Erythroblast (primary cell): ENCODE measurements around the gene BAX.

Experiments used
- DNase-seq, 2 experiments: peaks; one replicate each; lab custom pipeline; 2025; lab: John Stamatoyannopoulos, UW
- GATA1 ChIP-seq: IDR thresholded peaks from 2 replicates; pipeline ENCODE4 v1.6.1; 2011; ENCODE audit warnings: low read depth, mild to moderate bottlenecking, control low read depth, low read length, moderate library complexity
- POLR2A ChIP-seq: IDR thresholded peaks from 2 replicates; pipeline ENCODE4 v1.6.1; 2011; ENCODE audit warnings: mild to moderate bottlenecking, low read length

Gene BAX

DNA sequence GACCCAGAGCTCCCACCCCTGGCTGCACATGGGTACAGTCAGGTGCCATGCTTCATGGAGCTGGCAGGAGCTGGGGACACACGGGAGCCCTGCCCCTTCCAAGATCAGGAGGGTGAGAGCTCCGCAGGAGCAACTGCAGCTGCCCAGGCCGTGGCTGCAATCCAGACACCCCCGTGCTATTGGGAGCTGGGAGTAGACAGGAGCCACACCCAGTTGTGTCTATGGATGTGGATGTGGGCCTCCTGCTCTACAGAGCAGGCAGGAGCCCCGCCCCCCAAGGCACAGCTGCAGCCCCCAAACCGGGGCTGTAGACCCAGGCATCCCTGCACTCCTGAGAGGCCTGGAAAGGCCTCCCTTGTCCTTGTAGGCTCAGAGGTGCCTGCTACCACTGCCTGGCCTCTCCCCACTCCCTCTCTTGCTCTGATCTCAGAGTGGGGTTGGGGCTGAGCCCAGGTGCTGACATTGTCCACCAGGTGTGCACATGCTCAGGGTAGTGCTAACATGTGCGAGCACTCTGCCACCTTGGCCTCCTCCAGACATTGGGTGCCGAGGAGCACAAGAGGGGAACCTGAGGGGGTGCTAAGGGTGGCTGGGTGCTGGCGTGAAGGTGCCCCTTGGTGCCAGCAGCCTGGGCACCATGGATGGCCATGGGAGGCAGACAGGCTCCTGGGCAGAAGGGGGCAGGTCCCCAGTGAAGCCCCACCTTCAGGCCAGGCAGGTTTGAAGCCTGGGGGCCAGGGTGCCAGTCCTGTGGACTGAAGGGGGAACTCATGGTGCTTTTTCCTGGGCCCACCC is 8.0 kb upstream of the BAX start:
- no peak for TF ChIP-seq GATA1
- no peak for TF ChIP-seq POLR2A
- no peak for DNase-seq

DNA sequence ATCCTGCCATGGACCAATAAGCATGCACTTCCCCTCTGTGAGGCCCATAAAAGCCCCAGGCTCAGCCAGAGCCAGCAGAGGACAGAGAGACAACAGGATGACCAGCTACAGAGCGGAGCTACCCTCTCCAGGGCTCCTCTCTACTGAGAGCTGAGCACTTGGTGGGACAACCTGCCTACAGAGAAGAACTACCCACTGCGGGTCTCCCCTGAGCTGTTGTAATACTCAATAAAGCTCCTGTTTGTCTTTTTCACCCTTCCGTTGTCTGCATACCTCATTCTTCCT is 7.5 kb upstream of the BAX start:
- TF ChIP-seq POLR2A: no peak
- no peak for TF ChIP-seq GATA1

DNA sequence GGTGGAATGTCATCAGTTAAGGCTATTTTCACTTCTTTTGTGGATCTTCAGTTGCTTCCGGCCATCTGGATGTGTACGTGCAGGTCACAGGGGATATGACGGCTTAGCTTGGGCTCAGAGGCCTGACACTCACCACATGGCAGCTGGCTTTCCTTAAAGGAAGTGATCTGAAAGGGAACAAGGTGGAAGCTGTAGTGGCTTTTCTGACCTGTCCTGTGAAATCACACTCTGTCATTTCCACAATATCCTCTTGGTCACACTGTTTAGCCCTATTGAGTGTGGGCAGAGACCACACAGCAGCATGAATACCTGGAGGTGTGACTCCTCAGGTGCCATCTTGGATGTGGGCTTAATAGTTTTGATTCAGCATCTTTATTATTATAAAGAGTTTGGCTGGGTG is 4.5 kb upstream of the BAX start:
- TF ChIP-seq POLR2A (no peak), GATA1 (no peak)
- DNase-seq: no peak

More for the DNA sequence above, 7.5 kb upstream of the BAX start:
- DNase-seq: no peak

DNA sequence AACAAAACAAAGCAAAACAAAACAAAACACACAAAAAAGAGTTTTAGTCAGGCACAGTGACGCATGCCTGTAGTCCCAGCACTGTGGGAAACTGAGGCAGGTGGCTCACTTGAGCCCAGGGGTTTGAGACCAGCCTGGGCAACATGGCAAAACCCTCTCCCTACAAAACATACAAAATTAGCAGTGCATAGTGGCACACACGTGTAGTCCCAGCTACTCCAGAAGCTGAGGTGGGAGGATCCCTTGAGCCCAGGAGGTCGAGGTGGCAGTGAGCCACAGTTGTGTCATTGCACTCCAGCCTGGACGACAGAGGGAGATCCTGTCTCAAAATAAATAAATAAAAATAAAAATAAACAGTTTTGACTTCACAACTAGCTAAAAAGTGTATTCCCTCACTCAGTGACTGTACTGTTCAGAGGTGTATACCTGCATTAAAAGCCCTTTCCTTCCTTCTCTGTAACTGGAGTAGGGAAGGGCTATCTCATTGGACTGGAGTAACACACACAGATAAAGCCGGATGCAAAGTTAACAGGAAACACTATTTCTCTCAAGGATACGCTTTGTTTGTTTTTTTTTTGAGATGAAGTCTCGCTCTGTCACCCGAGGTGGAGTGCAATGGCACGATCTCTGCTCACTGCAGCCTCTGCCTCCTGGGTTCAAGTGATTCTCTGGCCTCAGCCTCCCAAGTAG is 3.7 kb upstream of the BAX start:
- no peak for DNase-seq
- no peak for TF ChIP-seq POLR2A
- TF ChIP-seq GATA1: no peak

DNA sequence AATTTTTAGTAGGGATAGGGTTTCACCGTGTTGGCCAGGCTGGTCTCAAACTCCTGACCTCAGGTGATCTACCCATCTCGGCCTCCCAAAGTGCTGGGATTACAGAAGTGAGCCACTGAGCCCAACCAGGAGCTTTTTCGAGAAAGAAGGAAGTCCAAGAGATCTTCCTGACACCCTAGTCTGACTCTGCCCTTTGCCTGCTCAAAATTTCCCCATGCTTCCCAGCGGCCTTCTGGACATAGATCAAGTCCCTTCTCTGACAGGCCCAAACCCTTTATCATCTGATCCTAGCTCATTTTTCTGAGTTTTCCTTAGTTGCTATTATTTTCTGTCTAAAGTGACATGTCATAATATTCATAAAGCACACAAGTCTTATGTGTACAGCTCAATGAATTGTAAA is 1.5 kb upstream of the BAX start:
- no peak for DNase-seq
- no peak for TF ChIP-seq POLR2A
- no peak for TF ChIP-seq GATA1

DNA sequence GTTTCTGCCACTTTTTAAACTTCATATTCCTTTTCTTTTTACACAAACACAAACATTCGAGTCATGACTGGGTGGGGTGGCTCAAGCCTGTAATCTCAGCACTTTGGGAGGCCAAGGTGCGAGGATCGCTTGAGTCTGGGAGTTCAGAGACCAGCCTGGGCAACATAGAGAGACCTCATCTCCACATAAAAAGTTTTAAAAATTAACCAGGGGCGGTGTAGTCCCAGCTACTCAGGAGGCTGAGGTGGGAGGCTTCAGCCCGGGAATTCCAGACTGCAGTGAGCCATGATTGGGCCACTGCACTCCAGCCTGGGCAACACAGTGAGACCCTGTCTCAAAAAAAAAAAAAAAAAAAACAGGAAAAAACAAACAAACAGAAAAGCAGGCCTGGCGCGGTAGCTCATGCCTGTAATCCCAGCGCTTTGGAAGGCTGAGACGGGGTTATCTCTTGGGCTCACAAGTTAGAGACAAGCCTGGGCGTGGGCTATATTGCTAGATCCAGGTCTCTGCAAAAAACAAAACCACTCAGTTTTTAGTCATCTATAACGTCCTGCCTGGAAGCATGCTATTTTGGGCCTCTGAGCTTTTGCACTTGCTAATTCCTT is 583 bp upstream of the BAX start:
- DNase-seq: peak in 1 of 2 experiments; percentile 63
- no peak for TF ChIP-seq POLR2A
- no peak for TF ChIP-seq GATA1

DNA sequence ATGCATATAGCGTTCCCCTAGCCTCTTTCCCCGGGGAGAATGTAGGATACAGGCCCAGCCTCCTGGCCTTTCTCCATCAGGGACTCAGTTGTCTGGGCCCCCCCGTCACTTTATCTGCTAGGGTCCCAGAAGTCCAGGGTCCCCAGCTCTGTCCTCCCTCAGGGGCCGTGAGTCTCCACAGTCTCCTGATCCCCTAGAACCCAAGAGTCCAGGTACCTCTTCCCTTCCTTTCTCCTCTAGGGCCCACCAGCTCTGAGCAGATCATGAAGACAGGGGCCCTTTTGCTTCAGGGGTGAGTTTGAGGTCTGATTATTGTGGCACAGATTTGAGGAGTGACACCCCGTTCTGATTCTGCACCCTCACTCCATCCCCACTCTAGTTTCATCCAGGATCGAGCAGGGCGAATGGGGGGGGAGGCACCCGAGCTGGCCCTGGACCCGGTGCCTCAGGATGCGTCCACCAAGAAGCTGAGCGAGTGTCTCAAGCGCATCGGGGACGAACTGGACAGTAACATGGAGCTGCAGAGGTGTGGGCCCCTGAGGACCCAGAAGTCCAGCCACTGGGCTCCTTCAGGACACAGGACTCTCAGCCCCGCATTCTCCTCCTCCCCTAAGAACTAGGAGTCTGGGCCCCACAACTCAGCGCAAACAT is 758 bp downstream of the BAX start:
- DNase-seq: no peak
- TF ChIP-seq POLR2A (no peak), GATA1 (no peak)

DNA sequence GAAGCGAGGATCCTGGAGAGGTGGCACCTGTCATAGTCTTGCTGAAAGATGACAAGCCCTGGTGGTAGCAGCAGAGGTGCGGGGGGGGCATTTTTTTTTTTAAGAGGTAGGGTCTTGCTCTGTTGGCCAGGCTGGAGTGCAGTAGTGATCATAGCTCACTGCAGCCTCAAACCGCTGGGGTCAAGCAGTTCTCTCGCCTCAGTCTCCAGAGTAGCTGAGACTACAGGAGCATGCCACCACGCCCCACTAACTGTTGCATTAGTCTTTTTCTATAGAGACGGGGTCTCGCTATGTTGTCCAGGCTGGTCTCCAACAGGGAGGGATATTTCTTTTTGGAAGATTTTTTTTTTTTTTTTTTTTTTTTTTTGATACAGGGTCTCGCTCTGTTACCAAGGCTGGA is 3.3 kb downstream of the BAX start:
- TF ChIP-seq POLR2A: no peak
- TF ChIP-seq GATA1: no peak
- no peak for DNase-seq

DNA sequence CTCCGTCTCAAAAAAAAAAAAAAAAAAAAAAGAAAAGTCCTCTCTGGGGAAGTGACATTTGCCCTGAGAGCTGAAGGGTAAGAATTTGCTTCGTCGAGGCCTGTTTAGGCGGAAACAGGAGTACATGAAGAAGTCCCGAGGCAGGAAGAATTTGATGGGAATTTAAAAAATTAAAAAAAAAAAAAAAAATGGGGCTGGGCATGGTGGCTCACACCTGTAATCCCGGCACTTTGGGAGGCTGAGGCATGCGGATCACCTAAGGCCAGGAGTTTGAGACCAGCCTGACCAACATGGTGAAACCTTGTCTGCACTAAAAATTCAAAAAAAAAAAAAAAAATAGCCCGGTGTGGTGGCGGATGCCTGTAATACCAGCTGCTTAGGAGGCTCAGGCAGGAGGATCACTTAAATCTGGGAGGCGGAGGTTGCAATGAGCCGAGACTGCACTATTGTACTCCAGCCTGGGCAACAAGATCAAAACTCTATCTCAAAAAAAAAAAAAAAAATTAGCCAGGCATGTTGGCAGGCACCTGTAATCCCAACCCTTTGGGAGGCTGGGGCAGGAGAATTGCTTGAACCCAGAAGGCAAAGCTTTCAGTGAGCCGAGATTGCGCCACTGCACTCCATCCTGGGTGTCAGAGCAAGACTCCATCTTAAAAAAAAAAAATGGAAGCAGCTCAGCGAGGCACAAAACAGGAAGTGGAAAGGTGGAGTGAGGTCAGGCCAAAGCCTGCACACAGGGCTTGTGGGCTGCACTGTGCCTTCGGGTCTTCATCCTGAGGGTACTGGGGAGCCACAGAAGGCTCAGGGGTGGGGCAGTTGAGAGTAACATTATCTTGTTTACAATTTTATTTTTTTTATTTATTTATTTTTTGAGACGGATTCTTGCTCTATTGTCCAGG is 4.9 kb downstream of the BAX start:
- TF ChIP-seq POLR2A (peak; percentile 0), GATA1 (no peak)
- DNase-seq: no peak

DNA sequence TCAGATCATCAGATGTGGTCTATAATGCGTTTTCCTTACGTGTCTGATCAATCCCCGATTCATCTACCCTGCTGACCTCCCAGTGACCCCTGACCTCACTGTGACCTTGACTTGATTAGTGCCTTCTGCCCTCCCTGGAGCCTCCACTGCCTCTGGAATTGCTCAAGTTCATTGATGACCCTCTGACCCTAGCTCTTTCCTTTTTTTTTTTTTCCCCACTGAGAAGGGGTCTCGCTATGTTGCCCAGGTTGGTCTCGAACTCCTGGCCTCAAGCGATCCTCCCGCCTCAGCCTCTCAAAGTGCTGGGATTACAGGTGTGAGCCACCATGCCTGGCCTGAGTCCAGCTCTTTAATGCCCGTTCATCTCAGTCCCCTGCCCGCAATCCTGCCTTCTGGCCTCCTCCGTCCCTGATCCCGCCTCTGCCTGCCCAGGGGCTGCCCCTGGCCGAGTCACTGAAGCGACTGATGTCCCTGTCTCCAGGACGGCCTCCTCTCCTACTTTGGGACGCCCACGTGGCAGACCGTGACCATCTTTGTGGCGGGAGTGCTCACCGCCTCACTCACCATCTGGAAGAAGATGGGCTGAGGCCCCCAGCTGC is 6.5 kb downstream of the BAX start:
- no peak for DNase-seq
- TF ChIP-seq GATA1 (no peak), POLR2A (no peak)

DNA sequence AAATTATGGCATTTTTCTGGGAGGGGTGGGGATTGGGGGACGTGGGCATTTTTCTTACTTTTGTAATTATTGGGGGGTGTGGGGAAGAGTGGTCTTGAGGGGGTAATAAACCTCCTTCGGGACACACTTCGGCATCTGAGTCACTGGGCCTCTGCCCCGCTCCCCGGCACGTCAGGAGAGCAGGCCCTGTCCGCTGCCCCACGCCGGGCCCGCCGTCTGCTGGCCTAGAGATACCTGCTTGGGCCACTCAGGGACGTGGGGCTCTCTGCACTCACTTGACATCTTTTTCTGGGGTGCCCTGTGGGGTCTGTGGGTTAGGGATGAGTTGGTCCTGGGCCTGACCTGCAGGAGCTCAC is 7.0 kb downstream of the BAX start:
- DNase-seq: no peak
- TF ChIP-seq POLR2A: no peak
- no peak for TF ChIP-seq GATA1

DNA sequence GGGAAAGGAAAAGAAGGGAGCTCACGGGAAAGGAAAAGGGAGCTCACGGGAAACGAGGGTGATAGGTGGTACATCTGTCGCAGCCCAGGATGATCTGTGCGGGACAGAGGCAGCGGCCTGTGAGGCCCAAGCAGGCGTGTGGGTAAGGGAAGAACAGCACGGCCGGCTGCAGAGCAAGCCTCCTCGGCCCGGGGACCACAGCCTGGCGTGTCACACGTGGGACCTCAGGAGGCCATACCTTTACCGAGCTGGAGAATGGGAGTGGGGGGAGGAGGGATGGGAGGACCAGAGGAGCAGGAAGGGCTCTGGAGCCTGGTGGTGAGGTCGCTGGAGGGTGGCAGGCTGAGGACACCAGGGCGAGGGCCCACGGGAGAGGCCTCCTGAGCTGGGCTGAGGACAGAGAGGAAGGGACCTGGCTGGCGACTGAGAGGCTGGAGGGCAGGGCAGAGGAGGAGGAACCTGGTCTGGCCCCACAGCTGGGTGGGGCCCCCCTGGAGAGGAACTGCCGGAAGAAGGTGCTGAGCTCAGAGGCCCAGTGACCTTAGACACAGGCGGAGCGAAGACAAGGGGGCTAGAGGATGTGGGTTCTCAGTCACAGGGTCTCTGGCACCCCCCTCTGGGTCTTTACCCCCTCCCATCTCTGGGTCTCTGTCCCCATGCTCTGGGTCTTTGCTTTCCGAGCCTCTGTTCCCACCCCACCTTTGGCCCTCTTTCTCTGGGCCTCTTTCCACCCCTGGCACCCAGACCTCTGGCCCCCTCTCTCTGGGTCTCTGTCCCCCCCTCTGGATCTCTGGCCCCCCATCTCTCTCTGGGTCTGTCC is 7.6 kb downstream of the BAX start:
- TF ChIP-seq POLR2A: peak; percentile 95
- TF ChIP-seq GATA1: no peak
- peak; percentile 88 to 92 for DNase-seq
